GM13976 (cell line): ENCODE measurements around the gene JKAMP.

Experiments used
- DNase-seq: peaks from one replicate; pipeline ENCODE4 v3.0.0; 2012; ENCODE audit warnings: low spot score
- CTCF ChIP-seq: IDR thresholded peaks from 2 replicates; pipeline ENCODE4 v1.5.1; 2012; ENCODE audit warnings: borderline replicate concordance, mild to moderate bottlenecking; ENCODE audit not compliant: insufficient read depth; ENCODE audit errors: extremely low read depth, missing control alignments, control extremely low read depth
- in situ Hi-C: fragments of 300-500 bp; cut with MboI; formaldehyde crosslinking; loops from one replicate; pipeline ENCODE4 v1.12.0; 2022; ENCODE audit warnings: low sequenced_read_pairs, mixed read lengths, inconsistent platforms; ENCODE audit not compliant: unreplicated experiment

Gene JKAMP

GRCh38 chr14:59451849-59452248, 32.5 kb upstream of the JKAMP start:
- TF ChIP-seq CTCF, result no peak
- DNase-seq, result no peak
- in situ Hi-C loops, result no loop called here

GRCh38 chr14:59454139-59454538, 30.2 kb upstream of the JKAMP start:
- no peak for DNase-seq
- in situ Hi-C loops, result no loop called here
- no peak for TF ChIP-seq CTCF

GRCh38 chr14:59455411-59455810, 28.9 kb upstream of the JKAMP start:
- no peak for DNase-seq
- in situ Hi-C loops, result no loop called here
- no peak for TF ChIP-seq CTCF

- DNase-seq, result no peak
- in situ Hi-C loops, result no loop called here
- no peak for TF ChIP-seq CTCF
Measured at GRCh38 chr14:59458486-59458885, 25.8 kb upstream of the JKAMP start.

- in situ Hi-C loops, result no loop called here
- TF ChIP-seq CTCF, result no peak
- no peak for DNase-seq
Measured at GRCh38 chr14:59460378-59460777, 23.9 kb upstream of the JKAMP start.

- in situ Hi-C loops, result no loop called here
- TF ChIP-seq CTCF, result no peak
- DNase-seq, result no peak
Measured at GRCh38 chr14:59461891-59462290, 22.4 kb upstream of the JKAMP start.
